ENCODE measurements around the gene MRPL30. TPM values are rescaled to one million over a fixed set of nuclear protein-coding genes. Genes with fewer than 3 reads are reported as not detected.
"Not testable (repeated sequence)": the region's sequence is repeated elsewhere in the genome, so short reads cannot be mapped to it uniquely, and the experiment has no call there.

The MRPL30 gene
- 15.9 TPM for total RNA-seq

GRCh38 chr2:99180755-99181623, at the start of gene MRPL30, which contains the start of gene MITD1:
TSS of gene MRPL30 (plus strand) at chr2:99181184. CDS start at chr2:99186204, 5,020 bp downstream.
TSS of gene MITD1 (minus strand) at chr2:99181058. CDS start at chr2:99180981, 77 bp downstream.
- peak; percentile 87 to 96 (median 95) for DNase-seq (ENCODE audit: low read depth in 2 of 3, low spot score in 2 of 3)

- DNase-seq (ENCODE audit: low read depth in 2 of 3, low spot score in 2 of 3) = not testable (repeated sequence)
Observed at GRCh38 chr2:99135044-99135556, 45.9 kb upstream of the MRPL30 start.

GRCh38 chr2:99139003-99139402, 42.0 kb upstream of the MRPL30 start:
- DNase-seq (ENCODE audit: low read depth in 2 of 3, low spot score in 2 of 3) = no peak

GRCh38 chr2:99140056-99140859, 40.7 kb upstream of the MRPL30 start:
- no peak for DNase-seq (ENCODE audit: low read depth in 2 of 3, low spot score in 2 of 3)

- DNase-seq (ENCODE audit: low read depth in 2 of 3, low spot score in 2 of 3) = no peak
Observed at GRCh38 chr2:99140860-99141109, 40.2 kb upstream of the MRPL30 start.

- peak; percentile 93 to 96 (median 94) for DNase-seq (ENCODE audit: low read depth in 2 of 3, low spot score in 2 of 3)
Observed at GRCh38 chr2:99141110-99142108, 39.6 kb upstream of the MRPL30 start, which contains the start of gene C2orf15. TSS of gene C2orf15 (plus strand) at chr2:99141707. CDS start at chr2:99150559, 8,852 bp downstream.

- no peak for DNase-seq (ENCODE audit: low read depth in 2 of 3, low spot score in 2 of 3)
Observed at GRCh38 chr2:99150706-99151105, 30.3 kb upstream of the MRPL30 start.

- no peak for DNase-seq (ENCODE audit: low read depth in 2 of 3, low spot score in 2 of 3)
Observed at GRCh38 chr2:99152199-99152895, 28.6 kb upstream of the MRPL30 start.

GRCh38 chr2:99153921-99154604, 26.9 kb upstream of the MRPL30 start:
- no peak for DNase-seq (ENCODE audit: low read depth in 2 of 3, low spot score in 2 of 3)

- peak; percentile 80 to 94 (median 94) for DNase-seq (ENCODE audit: low read depth in 2 of 3, low spot score in 2 of 3)
Observed at GRCh38 chr2:99154643-99155536, 26.1 kb upstream of the MRPL30 start, which contains the start of the genes LIPT1 and TSGA10. TSS of gene LIPT1 (plus strand) at chr2:99154967. CDS start at chr2:99161958, 6,991 bp downstream. TSS of gene TSGA10 (minus strand) at chr2:99154942. CDS start at chr2:99109439, 45,503 bp downstream.

GRCh38 chr2:99156891-99157290, 24.1 kb upstream of the MRPL30 start:
- no peak for DNase-seq (ENCODE audit: low read depth in 2 of 3, low spot score in 2 of 3)

- no peak for DNase-seq (ENCODE audit: low read depth in 2 of 3, low spot score in 2 of 3)
Observed at GRCh38 chr2:99158599-99158998, 22.4 kb upstream of the MRPL30 start.

GRCh38 chr2:99159594-99159993, 21.4 kb upstream of the MRPL30 start:
- DNase-seq (ENCODE audit: low read depth in 2 of 3, low spot score in 2 of 3) = no peak

- DNase-seq (ENCODE audit: low read depth in 2 of 3, low spot score in 2 of 3) = no peak
Observed at GRCh38 chr2:99166218-99166617, 14.8 kb upstream of the MRPL30 start.

- no peak for DNase-seq (ENCODE audit: low read depth in 2 of 3, low spot score in 2 of 3)
Observed at GRCh38 chr2:99169534-99169933, 11.4 kb upstream of the MRPL30 start.

GRCh38 chr2:99171377-99172140, 9.4 kb upstream of the MRPL30 start:
- no peak for DNase-seq (ENCODE audit: low read depth in 2 of 3, low spot score in 2 of 3)

GRCh38 chr2:99181624-99182000, 628 bp downstream of the MRPL30 start:
- DNase-seq (ENCODE audit: low read depth in 2 of 3, low spot score in 2 of 3) = peak in 1 of 3 donors; percentile 21

Data from hematopoietic multipotent progenitor cell (in vitro differentiated cells).